Adrenal gland (tissue), 12 donors: ENCODE results near the gene KRTAP10-10. TPM values are rescaled to one million over a fixed set of nuclear protein-coding genes. Genes with fewer than 3 reads are reported as not detected.
"Not testable (repeated sequence)": the region's sequence is repeated elsewhere in the genome, so short reads cannot be mapped to it uniquely, and the experiment has no call there.

Source experiments
- DNase-seq, 7 donors: peaks; one replicate each; pipeline ENCODE4 v3.0.0-alpha.2; 2019 to 2020
- H3K27ac ChIP-seq, 5 donors: fragments of 200-600 bp; sonication (generic) in 4 of 5; 1 replicate in 3 of 5; 2 replicates in 2 of 5; pipeline versions ENCODE4 v1.5.1 to v1.8.0; 2016 to 2020; ENCODE audit warnings: mild to moderate bottlenecking in 1 of 5
- H3K27me3 ChIP-seq: fragments of 200-600 bp; 2 replicates; pipeline ENCODE4 v1.8.0; 2021
- H3K36me3 ChIP-seq, 2 donors: fragments of 200-600 bp; replicated peaks in 1 of 2; 1 replicate in 1 of 2; 2 replicates in 1 of 2; pipeline versions ENCODE4 v1.5.1 to v1.8.0; 2018 to 2022
- H3K4me1 ChIP-seq, 2 donors: fragments of 200-600 bp; replicated peaks in 1 of 2; 1 replicate in 1 of 2; 2 replicates in 1 of 2; pipeline versions ENCODE4 v1.5.1 to v1.8.0; 2018 to 2021
- H3K4me3 ChIP-seq, 4 donors: fragments of 200-600 bp; sonication (generic) in 3 of 4; one replicate each; pipeline ENCODE4 v1.5.1; 2016 to 2018
- H3K9me3 ChIP-seq, 3 donors: fragments of 200-600 bp; sonication (generic) in 1 of 3; replicated peaks in 1 of 3; 1 replicate in 2 of 3; 2 replicates in 1 of 3; pipeline versions ENCODE4 v1.5.1 to v1.8.0; 2016 to 2021
- POLR2A ChIP-seq, 2 donors: fragments of 450-650 bp; IDR thresholded peaks; one replicate each; pipeline ENCODE4 v1.6.1; 2017; ENCODE audit warnings: antibody characterized with exemption in 2 of 2, mild to moderate bottlenecking in 2 of 2, moderate library complexity in 1 of 2
- WGBS, 4 donors: extraction: QIAGEN DNeasy Blood & Tissue Kit in 2 of 4; methylation state at CpG; one replicate each; pipeline versions ENCODE4 v1.1.5 to v1.1.7; 2013 to 2017; 5-methylcytosine and 5-hydroxymethylcytosine counted together
- intact Hi-C, 2 donors: fragments of 100-400 bp; cut with DNase I; formaldehyde crosslinking; loops; one replicate each; pipeline versions ENCODE4 v1.14.1 to v1.15.0; 2022 to 2023
- polyA plus RNA-seq, 3 donors: library from polyadenylated mRNA; stranded (reverse); fragments of 200-250 nt in 2 of 3; fragments of 350-450 nt in 1 of 3; fragmentation: Illumina TruSeq in 1 of 3; extraction: RNeasy Lipid Tissue Mini Kit (QIAGEN cat#74804) in 1 of 3; gene quantifications; one replicate each; pipeline ENCODE4 v1.2.3, GENCODE V29; 2013 to 2014
- total RNA-seq, 9 donors: library from RNA; depleted of rRNA in 4 of 9; stranded (reverse); fragments of >200 nt in 4 of 9; fragments of 120-200 nt in 1 of 9; fragmentation: NEBNext Ultra II Directional in 1 of 9; extraction: Animal tissue kit (Norgen Biotek cat#: 25700) in 1 of 9; gene quantifications; one replicate each; pipeline versions ENCODE4 v1.1.0 to v1.2.4, GENCODE V29; 2013 to 2023
- TF ChIP-seq, protein P1 (sequence below), 6 experiments: fragments of 450-650 bp in 4 of 6; fragments of 200-600 bp in 2 of 6; sonication (generic) in 1 of 6; IDR thresholded peaks; 1 replicate in 5 of 6; 2 replicates in 1 of 6; pipeline versions ENCODE4 v1.5.1 to v1.8.0; 2016 to 2021; ENCODE audit warnings: antibody characterized with exemption in 6 of 6, mild to moderate bottlenecking in 2 of 6, moderate library complexity in 1 of 6
- donor health status: healthy with polysubstance abuse.
- donor health status: Bipolar disorder and iron deficiency.
- donor health status: DM: yes; HTN: yes; CAD: no.
- donor health status: DM: no; HTN: no; CAD: no.
- donor health status: DM: no; HTN: no; CAD: no.
- donor health status: DM: yes; HTN: yes; CAD: no.

KRTAP10-10 gene
- total and polyA plus RNA-seq, 12 donors, result not detected

DNA sequence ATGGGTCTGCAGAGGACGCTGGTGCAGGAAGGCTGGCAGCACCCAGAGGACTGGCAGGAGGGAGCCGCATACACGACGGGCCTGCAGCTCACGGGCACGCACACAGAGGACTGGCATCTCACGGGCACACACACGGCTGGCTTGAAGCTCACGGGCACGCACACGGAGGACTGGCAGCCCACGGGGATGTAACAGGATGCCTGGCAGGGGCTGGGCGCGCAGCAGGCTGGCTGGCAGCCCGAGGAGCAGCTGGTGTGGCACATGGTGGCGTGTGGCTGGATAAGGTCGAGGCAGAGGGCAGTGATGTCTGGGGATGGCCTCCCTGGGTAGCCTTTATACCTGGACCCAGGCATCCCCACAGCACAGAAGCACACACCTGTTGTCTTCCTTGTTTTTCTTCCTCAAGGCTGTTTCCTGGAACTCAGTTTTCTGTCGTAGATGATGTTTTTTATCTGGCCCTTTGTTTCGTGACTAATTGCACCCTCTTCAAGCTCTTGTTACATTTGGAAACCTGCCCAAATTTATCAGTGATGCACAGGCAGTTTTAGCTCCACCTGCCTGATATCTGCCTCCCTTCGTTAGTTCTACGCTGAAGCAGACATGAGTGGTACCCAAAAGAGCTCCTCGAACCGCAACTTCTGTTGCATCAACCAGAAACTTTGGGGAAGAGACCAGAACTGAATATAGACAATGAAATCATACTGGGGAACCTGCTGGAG, 44.9 kb downstream of the KRTAP10-10 start, which contains the start of gene KRTAP12-1:
TSS of gene KRTAP12-1 (minus strand) at position 303 of the 719 bp plus-strand sequence. CDS start at position 263, 40 bp downstream.
- Histone ChIP-seq H3K27me3 (no peaks in the 10 kb centered on the region), H3K9me3 (no peaks in the 10 kb centered on the region), H3K4me3 (no peak within 1 kb of the TSS), H3K36me3 (no peaks in the 10 kb centered on the region), H3K27ac (no peak within 1 kb of the TSS), H3K4me1 (no peaks in the 10 kb centered on the region)
- no peak for TF ChIP-seq POLR2A (IDR thresholded peaks at IDR 0.05)
- TF ChIP-seq, protein P1, sequence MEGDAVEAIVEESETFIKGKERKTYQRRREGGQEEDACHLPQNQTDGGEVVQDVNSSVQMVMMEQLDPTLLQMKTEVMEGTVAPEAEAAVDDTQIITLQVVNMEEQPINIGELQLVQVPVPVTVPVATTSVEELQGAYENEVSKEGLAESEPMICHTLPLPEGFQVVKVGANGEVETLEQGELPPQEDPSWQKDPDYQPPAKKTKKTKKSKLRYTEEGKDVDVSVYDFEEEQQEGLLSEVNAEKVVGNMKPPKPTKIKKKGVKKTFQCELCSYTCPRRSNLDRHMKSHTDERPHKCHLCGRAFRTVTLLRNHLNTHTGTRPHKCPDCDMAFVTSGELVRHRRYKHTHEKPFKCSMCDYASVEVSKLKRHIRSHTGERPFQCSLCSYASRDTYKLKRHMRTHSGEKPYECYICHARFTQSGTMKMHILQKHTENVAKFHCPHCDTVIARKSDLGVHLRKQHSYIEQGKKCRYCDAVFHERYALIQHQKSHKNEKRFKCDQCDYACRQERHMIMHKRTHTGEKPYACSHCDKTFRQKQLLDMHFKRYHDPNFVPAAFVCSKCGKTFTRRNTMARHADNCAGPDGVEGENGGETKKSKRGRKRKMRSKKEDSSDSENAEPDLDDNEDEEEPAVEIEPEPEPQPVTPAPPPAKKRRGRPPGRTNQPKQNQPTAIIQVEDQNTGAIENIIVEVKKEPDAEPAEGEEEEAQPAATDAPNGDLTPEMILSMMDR (IDR thresholded peaks at IDR 0.05), result no peak
- 66 to 80% (median 75%) methylated on average over 11 to 23 of the region's 23 CpGs for WGBS, 4 donors
- intact Hi-C loops, result no loop called here
- no peak for DNase-seq

DNA sequence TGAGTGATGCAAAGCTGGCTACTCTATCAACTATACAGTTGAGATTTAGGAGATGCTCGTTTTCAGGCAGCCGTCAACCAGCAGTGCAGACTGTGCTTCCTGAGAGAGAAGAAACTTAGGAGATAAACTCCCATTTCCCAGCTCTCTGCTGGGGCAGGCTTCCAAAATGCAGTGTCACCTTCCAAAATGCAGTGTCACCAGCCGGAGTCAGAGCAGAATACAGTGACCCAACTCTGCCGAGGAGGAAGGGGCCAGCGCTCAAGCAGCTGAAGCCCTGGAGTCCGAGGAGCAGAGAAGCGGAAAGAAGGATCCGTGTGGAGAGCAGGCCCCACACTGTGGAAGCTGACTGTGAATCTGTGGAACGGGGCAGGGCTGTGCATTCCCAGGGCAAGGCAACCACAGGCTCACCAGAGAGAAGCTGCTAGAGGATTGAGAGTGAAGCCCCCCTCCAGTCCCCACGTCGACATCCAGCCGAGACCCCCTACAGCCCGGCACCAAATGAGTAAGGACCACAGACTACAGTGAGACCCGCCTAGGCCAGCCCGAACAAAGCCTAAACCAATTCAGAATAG, 45.5 kb downstream of the KRTAP10-10 start:
- Histone ChIP-seq H3K4me3 (no peak overlapping the region), H3K27ac (no peak overlapping the region), H3K36me3 (no peaks in the 10 kb centered on the region), H3K9me3 (no peaks in the 10 kb centered on the region), H3K27me3 (no peaks in the 10 kb centered on the region), H3K4me1 (no peaks in the 10 kb centered on the region)
- intact Hi-C loops, result no loop called here
- no peak for DNase-seq
- TF ChIP-seq, protein P1 (IDR thresholded peaks at IDR 0.05), result no peak
- no peak for TF ChIP-seq POLR2A (IDR thresholded peaks at IDR 0.05)
- 70 to 76% (median 73%) methylated on average over 14 to 15 of the region's 15 CpGs for WGBS, 4 donors

DNA sequence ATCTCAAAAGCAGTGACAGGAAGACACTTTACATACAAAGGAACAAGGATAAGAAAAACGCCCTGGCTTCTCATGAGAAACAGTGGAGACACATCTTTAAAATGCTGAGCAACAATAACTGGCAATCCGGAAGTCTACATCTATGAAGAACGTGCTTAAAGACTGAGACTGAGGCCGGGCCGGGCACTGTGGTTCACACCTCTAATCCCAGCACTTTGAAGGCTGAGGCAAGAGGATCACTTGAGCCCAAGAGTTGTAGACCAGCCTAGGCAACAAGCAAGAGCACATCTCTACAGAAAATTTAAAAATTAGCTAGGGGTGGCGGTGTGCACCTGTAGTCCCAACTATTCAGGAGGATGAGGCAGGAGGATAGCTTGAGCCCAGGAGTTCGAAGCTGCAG, 46.9 kb downstream of the KRTAP10-10 start:
- no peaks in the 10 kb centered on the region for H3K36me3 ChIP-seq
- H3K9me3 ChIP-seq, result no peaks in the 10 kb centered on the region
- intact Hi-C loops, result no loop called here
- TF ChIP-seq, protein P1 (IDR thresholded peaks at IDR 0.05), result no peak
- no peak for TF ChIP-seq POLR2A (IDR thresholded peaks at IDR 0.05)
- H3K4me3 ChIP-seq, result no peak overlapping the region
- no peaks in the 10 kb centered on the region for H3K27me3 ChIP-seq
- no peaks in the 10 kb centered on the region for H3K4me1 ChIP-seq
- no peak overlapping the region for H3K27ac ChIP-seq
- 64 to 77% (median 70%) methylated on average over 7 of the region's 7 CpGs for WGBS, 4 donors
- DNase-seq, result no peak

DNA sequence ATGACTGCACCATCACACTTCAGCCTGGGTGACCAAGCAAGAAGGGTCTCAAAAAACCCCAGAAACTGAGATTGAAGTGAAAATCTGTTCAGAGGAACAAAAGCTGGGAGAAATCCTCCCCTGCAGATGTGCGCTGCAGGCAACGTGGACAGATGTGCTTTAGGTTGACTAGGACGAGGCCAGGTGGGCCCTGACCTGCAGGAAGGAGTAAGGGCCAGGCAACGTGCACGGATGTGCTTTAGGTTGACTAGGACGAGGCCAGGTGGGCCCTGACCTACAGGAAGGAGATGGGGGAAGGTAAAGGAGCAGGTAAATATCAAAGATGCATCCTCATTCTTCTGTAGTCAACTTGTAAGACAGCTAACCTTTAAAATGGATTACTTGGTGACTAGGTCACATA, 47.3 kb downstream of the KRTAP10-10 start:
- intact Hi-C loops, result no loop called here
- Histone ChIP-seq H3K27me3 (no peaks in the 10 kb centered on the region), H3K27ac (no peak overlapping the region), H3K36me3 (no peaks in the 10 kb centered on the region), H3K9me3 (no peaks in the 10 kb centered on the region), H3K4me1 (no peaks in the 10 kb centered on the region), H3K4me3 (no peak overlapping the region)
- no peak for TF ChIP-seq POLR2A (IDR thresholded peaks at IDR 0.05)
- no peak for DNase-seq
- 58 to 79% (median 67%) methylated on average over 6 of the region's 6 CpGs for WGBS, 4 donors

DNA sequence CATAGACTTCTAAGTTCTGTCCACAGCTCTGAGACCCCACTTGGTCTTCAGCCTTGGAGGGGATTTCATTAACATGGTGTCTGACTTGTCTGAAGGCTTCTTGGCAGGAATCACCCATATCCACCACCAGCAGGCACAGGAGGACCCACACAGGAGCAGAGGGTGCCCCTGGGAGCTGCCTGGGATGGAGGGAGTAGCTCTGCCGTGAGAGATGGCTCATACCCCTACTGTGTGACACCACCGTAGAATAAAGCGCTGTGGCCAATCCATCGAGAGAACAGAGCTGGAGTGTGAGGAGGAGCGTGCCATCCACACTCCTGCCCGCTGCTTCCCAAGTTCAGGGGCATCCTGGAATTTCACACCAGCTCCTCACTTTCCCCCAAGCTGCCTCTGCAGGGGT, 47.9 kb downstream of the KRTAP10-10 start:
- H3K4me3 ChIP-seq, H3K27ac ChIP-seq, H3K27me3 ChIP-seq, DNase-seq, H3K4me1 ChIP-seq, intact Hi-C loops, H3K9me3 ChIP-seq, H3K36me3 ChIP-seq: not testable (repeated sequence)
- WGBS, 4 donors, result 77 to 95% (median 86%) methylated on average over 5 to 6 of the region's 6 CpGs; no CpG with 5 or more reads in 1 of the 4 donors
